GM23338 (cell line): Measurements from ENCODE around the gene SYNE3. TPM values are rescaled to one million over a fixed set of nuclear protein-coding genes. Genes with fewer than 3 reads are reported as not detected.

Experiments used
- ATAC-seq: fragments of 200-7000 bp; cut with Tn5 transposase; 3 replicates; pipeline ENCODE4 v1.9.1; 2020
- DNase-seq: peaks from one replicate; pipeline ENCODE4 v3.0.0-alpha.2; 2015; ENCODE audit warnings: low spot score
- H2AFZ ChIP-seq: fragments of 200-600 bp; sonication (generic); 2 replicates; pipeline ENCODE4 v1.8.0; 2016; ENCODE audit warnings: antibody characterized with exemption, mild to moderate bottlenecking, moderate library complexity
- H3F3A ChIP-seq: fragments of 200-600 bp; sonication (generic); replicated peaks from 2 replicates; pipeline ENCODE4 v1.8.0; 2017; ENCODE audit warnings: antibody characterized with exemption, mixed run types, low read depth
- H3K27ac ChIP-seq: fragments of 200-600 bp; sonication (generic); 2 replicates; pipeline ENCODE4 v1.6.1; 2016; ENCODE audit warnings: low read depth
- H3K27me3 ChIP-seq: fragments of 200-600 bp; sonication (generic); 2 replicates; pipeline ENCODE4 v1.8.0; 2016; ENCODE audit warnings: mild to moderate bottlenecking, mixed run types, moderate library complexity; ENCODE audit not compliant: insufficient read depth
- H3K36me3 ChIP-seq: fragments of 200-600 bp; sonication (generic); 2 replicates; pipeline ENCODE4 v1.8.0; 2016; ENCODE audit warnings: mild to moderate bottlenecking; ENCODE audit not compliant: insufficient read depth
- H3K4me1 ChIP-seq: fragments of 200-600 bp; sonication (generic); 2 replicates; pipeline ENCODE4 v1.8.0; 2016; ENCODE audit warnings: mild to moderate bottlenecking, moderate library complexity; ENCODE audit not compliant: insufficient read depth
- H3K4me2 ChIP-seq: fragments of 200-600 bp; sonication (generic); 2 replicates; pipeline ENCODE4 v1.7.1; 2017; ENCODE audit warnings: mixed run types
- H3K4me3 ChIP-seq: fragments of 200-600 bp; sonication (generic); 2 replicates; pipeline ENCODE4 v1.6.1; 2016; ENCODE audit warnings: mixed run types
- H3K79me2 ChIP-seq: fragments of 200-600 bp; sonication (generic); replicated peaks from 2 replicates; pipeline ENCODE4 v1.8.0; 2017; ENCODE audit warnings: mild to moderate bottlenecking; ENCODE audit not compliant: insufficient read depth
- H3K9me2 ChIP-seq: fragments of 200-600 bp; sonication (generic); 2 replicates; pipeline ENCODE4 v1.8.0; 2017; ENCODE audit not compliant: insufficient read depth
- H4K20me1 ChIP-seq: fragments of 200-600 bp; sonication (generic); replicated peaks from 2 replicates; pipeline ENCODE4 v1.8.0; 2017; ENCODE audit warnings: mild to moderate bottlenecking; ENCODE audit not compliant: insufficient read depth
- H3K27ac Mint-ChIP-seq: 2 replicates; pipeline ENCODE4 v1.8.0; 2020; ENCODE audit warnings: inconsistent platforms, mild to moderate bottlenecking, moderate library complexity, mixed read lengths
- H3K27me3 Mint-ChIP-seq: 3 replicates; pipeline ENCODE4 v1.8.0; 2022; ENCODE audit warnings: low read depth, mild to moderate bottlenecking, moderate library complexity, mixed read lengths, inconsistent platforms; ENCODE audit not compliant: insufficient read depth, poor library complexity
- H3K36me3 Mint-ChIP-seq: 3 replicates; pipeline ENCODE4 v1.8.0; 2021; ENCODE audit warnings: low read depth, mild to moderate bottlenecking, inconsistent platforms, moderate library complexity, mixed read lengths
- H3K4me1 Mint-ChIP-seq: 3 replicates; pipeline ENCODE4 v1.8.0; 2020; ENCODE audit warnings: mild to moderate bottlenecking, inconsistent platforms, mixed read lengths
- H3K4me3 Mint-ChIP-seq: 3 replicates; pipeline ENCODE4 v1.8.0; 2021; ENCODE audit warnings: moderate library complexity, mild to moderate bottlenecking, inconsistent platforms, mixed read lengths
- H3K9me3 Mint-ChIP-seq: 3 replicates; pipeline ENCODE4 v1.8.0; 2020; ENCODE audit warnings: moderate library complexity, mild to moderate bottlenecking, inconsistent platforms, mixed read lengths
- EZH2 ChIP-seq: fragments of 200-600 bp; sonication (generic); IDR thresholded peaks from one replicate; pipeline ENCODE4 v1.8.0; 2017; ENCODE audit warnings: antibody characterized with exemption, mild to moderate bottlenecking, low read depth; ENCODE audit not compliant: unreplicated experiment
- EZH2phosphoT487 ChIP-seq: fragments of 200-600 bp; sonication (generic); IDR thresholded peaks from one replicate; pipeline ENCODE4 v1.8.1; 2018; ENCODE audit warnings: antibody characterized with exemption; ENCODE audit not compliant: unreplicated experiment
- JUNB ChIP-seq: IDR thresholded peaks from one replicate; pipeline ENCODE4 v1.6.1; 2016; ENCODE audit warnings: antibody characterized with exemption; ENCODE audit not compliant: unreplicated experiment
- NANOG ChIP-seq: IDR thresholded peaks from 2 replicates; pipeline ENCODE4 v1.6.1; 2016; ENCODE audit warnings: antibody characterized with exemption, borderline replicate concordance
- POLR2AphosphoS5 ChIP-seq: IDR thresholded peaks from 2 replicates; pipeline ENCODE4 v1.6.1; 2016; ENCODE audit warnings: antibody characterized with exemption, low read depth
- ZNF114 ChIP-seq: fragments of 250-450 bp; sonication (Bioruptor Pico); IDR thresholded peaks from 2 replicates; pipeline ENCODE4 v1.5.0; 2020; ENCODE audit warnings: mild to moderate bottlenecking, moderate library complexity
- polyA plus RNA-seq: library from polyadenylated mRNA; unstranded; fragments of >200 nt; fragmentation: Nextera tagmentation; extraction: Ambion mirVana; gene quantifications from 2 replicates; pipeline ENCODE4 v1.2.1, GENCODE V29; 2016
- total RNA-seq: library from RNA; depleted of rRNA; stranded (reverse); fragments of >200 nt; shearing (Covaris generic); gene quantifications from 2 replicates; pipeline ENCODE4 v1.2.3, GENCODE V29; 2014
- TF ChIP-seq, protein P1 (sequence below): IDR thresholded peaks from 2 replicates; pipeline ENCODE4 v1.6.1; 2016; ENCODE audit warnings: antibody characterized with exemption
- TF ChIP-seq, protein P2 (sequence below), 2 experiments: fragments of 200-600 bp in 1 of 2; sonication (generic) in 1 of 2; conservative IDR thresholded peaks; 2 replicates each; pipeline versions ENCODE4 v1.5.1 to v1.6.1; 2016 to 2017; ENCODE audit warnings: antibody characterized with exemption in 2 of 2, low read depth in 2 of 2, mild to moderate bottlenecking in 2 of 2, moderate library complexity in 1 of 2
- TF ChIP-seq, protein P3 (sequence below): fragments of 250-450 bp; sonication (Bioruptor Pico); IDR thresholded peaks from 2 replicates; pipeline ENCODE4 v1.5.0; 2020; ENCODE audit warnings: mild to moderate bottlenecking, moderate library complexity

Gene SYNE3
- total and polyA plus RNA-seq, 2 experiments from 2014 or later, result 0.02 to 0.03 TPM

DNA sequence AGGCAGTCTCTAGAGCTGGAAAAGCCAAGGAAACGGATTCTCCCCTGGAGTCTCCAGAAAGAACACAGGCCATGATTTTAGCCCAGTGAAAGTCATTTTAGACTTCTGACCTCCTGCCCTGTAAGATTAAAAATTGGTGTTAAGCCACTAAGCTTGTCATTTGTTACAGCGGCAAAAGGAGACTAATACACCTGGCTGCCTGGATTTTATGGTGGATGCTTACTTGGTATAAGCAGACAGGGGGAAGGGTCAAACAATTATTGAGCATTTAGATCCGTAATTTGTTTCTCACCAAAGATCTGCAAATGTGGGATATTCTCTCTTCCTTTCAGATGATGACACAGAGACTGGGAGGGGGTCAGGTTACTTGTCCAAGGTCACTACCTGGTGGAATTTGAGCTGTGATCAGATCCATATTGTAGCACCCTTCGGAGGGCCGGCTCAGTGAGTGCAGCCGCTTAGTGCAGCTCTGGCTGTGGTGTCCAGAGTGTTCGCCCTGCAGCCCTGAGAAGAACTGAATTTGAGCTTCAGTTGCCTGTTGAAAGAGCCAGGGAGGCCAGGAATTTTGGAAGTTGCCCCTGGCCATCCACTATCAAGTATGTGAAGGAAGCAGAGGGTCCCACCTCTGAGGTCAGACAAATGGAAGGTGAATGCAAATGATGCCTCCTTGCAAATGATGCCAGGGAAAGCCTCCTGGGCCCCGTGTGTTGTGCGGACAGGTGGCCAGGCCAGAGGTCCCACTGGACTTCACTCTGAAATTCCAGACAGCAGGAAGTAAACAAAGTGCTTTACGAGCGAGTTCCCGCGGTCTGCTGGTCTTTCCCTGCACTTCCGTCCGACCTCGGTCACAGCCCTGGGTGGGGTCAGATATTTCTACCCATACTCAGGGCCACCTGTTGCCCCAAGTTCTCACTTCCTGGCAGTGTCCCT is 33.5 kb upstream of the SYNE3 start:
- peaks cover 4% of the 10 kb centered on the region for H3K4me1 Mint-ChIP-seq
- DNase-seq, result no peak
- Histone ChIP-seq H3K4me1 (no peaks in the 10 kb centered on the region), H4K20me1 (peaks cover 28% of the 10 kb centered on the region; the same call in 1 of the 2 replicates), H2AFZ (no peak overlapping the region), H3K27ac (no peak overlapping the region), H3F3A (no peaks in the 10 kb centered on the region), H3K4me3 (no peak overlapping the region), H3K79me2 (0 out of 2 replicates have a peak, but pooled peaks cover 4% of the 10 kb centered on the region), H3K36me3 (no peaks in the 10 kb centered on the region), H3K27me3 (no peaks in the 10 kb centered on the region), H3K9me2 (no peaks in the 10 kb centered on the region), H3K4me2 (no peak overlapping the region)
- no peaks in the 10 kb centered on the region; the same call in 1 of the 3 replicates for H3K9me3 Mint-ChIP-seq
- TF ChIP-seq JUNB (no peak), EZH2phosphoT487 (no peak), POLR2AphosphoS5 (no peak), ZNF114 (CRISPR knock-in tag) (no peak), NANOG (no peak), EZH2 (no peak)
- TF ChIP-seq, protein P1, sequence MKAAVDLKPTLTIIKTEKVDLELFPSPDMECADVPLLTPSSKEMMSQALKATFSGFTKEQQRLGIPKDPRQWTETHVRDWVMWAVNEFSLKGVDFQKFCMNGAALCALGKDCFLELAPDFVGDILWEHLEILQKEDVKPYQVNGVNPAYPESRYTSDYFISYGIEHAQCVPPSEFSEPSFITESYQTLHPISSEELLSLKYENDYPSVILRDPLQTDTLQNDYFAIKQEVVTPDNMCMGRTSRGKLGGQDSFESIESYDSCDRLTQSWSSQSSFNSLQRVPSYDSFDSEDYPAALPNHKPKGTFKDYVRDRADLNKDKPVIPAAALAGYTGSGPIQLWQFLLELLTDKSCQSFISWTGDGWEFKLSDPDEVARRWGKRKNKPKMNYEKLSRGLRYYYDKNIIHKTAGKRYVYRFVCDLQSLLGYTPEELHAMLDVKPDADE, result no peak
- TF ChIP-seq, protein P2, sequence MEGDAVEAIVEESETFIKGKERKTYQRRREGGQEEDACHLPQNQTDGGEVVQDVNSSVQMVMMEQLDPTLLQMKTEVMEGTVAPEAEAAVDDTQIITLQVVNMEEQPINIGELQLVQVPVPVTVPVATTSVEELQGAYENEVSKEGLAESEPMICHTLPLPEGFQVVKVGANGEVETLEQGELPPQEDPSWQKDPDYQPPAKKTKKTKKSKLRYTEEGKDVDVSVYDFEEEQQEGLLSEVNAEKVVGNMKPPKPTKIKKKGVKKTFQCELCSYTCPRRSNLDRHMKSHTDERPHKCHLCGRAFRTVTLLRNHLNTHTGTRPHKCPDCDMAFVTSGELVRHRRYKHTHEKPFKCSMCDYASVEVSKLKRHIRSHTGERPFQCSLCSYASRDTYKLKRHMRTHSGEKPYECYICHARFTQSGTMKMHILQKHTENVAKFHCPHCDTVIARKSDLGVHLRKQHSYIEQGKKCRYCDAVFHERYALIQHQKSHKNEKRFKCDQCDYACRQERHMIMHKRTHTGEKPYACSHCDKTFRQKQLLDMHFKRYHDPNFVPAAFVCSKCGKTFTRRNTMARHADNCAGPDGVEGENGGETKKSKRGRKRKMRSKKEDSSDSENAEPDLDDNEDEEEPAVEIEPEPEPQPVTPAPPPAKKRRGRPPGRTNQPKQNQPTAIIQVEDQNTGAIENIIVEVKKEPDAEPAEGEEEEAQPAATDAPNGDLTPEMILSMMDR (conservative IDR thresholded peaks at IDR 0.05; ENCODE audit: low read depth in 2 of 2), result no peak
- TF ChIP-seq, protein P3, sequence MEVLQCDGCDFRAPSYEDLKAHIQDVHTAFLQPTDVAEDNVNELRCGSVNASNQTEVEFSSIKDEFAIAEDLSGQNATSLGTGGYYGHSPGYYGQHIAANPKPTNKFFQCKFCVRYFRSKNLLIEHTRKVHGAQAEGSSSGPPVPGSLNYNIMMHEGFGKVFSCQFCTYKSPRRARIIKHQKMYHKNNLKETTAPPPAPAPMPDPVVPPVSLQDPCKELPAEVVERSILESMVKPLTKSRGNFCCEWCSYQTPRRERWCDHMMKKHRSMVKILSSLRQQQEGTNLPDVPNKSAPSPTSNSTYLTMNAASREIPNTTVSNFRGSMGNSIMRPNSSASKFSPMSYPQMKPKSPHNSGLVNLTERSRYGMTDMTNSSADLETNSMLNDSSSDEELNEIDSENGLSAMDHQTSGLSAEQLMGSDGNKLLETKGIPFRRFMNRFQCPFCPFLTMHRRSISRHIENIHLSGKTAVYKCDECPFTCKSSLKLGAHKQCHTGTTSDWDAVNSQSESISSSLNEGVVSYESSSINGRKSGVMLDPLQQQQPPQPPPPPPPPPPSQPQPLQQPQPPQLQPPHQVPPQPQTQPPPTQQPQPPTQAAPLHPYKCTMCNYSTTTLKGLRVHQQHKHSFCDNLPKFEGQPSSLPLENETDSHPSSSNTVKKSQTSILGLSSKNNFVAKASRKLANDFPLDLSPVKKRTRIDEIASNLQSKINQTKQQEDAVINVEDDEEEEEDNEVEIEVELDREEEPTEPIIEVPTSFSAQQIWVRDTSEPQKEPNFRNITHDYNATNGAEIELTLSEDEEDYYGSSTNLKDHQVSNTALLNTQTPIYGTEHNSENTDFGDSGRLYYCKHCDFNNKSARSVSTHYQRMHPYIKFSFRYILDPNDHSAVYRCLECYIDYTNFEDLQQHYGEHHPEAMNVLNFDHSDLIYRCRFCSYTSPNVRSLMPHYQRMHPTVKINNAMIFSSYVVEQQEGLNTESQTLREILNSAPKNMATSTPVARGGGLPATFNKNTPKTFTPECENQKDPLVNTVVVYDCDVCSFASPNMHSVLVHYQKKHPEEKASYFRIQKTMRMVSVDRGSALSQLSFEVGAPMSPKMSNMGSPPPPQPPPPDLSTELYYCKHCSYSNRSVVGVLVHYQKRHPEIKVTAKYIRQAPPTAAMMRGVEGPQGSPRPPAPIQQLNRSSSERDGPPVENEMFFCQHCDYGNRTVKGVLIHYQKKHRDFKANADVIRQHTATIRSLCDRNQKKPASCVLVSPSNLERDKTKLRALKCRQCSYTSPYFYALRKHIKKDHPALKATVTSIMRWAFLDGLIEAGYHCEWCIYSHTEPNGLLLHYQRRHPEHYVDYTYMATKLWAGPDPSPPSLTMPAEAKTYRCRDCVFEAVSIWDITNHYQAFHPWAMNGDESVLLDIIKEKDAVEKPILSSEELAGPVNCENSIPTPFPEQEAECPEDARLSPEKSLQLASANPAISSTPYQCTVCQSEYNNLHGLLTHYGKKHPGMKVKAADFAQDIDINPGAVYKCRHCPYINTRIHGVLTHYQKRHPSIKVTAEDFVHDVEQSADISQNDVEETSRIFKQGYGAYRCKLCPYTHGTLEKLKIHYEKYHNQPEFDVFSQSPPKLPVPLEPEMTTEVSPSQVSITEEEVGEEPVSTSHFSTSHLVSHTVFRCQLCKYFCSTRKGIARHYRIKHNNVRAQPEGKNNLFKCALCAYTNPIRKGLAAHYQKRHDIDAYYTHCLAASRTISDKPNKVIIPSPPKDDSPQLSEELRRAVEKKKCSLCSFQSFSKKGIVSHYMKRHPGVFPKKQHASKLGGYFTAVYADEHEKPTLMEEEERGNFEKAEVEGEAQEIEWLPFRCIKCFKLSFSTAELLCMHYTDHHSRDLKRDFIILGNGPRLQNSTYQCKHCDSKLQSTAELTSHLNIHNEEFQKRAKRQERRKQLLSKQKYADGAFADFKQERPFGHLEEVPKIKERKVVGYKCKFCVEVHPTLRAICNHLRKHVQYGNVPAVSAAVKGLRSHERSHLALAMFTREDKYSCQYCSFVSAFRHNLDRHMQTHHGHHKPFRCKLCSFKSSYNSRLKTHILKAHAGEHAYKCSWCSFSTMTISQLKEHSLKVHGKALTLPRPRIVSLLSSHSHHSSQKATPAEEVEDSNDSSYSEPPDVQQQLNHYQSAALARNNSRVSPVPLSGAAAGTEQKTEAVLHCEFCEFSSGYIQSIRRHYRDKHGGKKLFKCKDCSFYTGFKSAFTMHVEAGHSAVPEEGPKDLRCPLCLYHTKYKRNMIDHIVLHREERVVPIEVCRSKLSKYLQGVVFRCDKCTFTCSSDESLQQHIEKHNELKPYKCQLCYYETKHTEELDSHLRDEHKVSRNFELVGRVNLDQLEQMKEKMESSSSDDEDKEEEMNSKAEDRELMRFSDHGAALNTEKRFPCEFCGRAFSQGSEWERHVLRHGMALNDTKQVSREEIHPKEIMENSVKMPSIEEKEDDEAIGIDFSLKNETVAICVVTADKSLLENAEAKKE, result no peak
- peaks cover 6% of the 10 kb centered on the region for H3K27me3 Mint-ChIP-seq
- no peak overlapping the region for H3K4me3 Mint-ChIP-seq
- no peak for ATAC-seq
- peaks cover 19% of the 10 kb centered on the region; the same call in 2 of the 3 replicates for H3K36me3 Mint-ChIP-seq
- no peak overlapping the region; the same call in 1 of the 2 replicates for H3K27ac Mint-ChIP-seq
